Neutrophil (primary cell): Measurements from ENCODE around the gene PDE4D.

ENCODE experiments used
- H3K27ac ChIP-seq: fragments of 200-600 bp; sonication (generic); 2 replicates; pipeline ENCODE4 v1.5.1; 2016; ENCODE audit warnings: mild to moderate bottlenecking, moderate library complexity
- H3K27me3 ChIP-seq: fragments of 200-600 bp; sonication (generic); 2 replicates; pipeline ENCODE4 v1.6.0; 2016; ENCODE audit warnings: mild to moderate bottlenecking
- H3K36me3 ChIP-seq: fragments of 200-600 bp; sonication (generic); 2 replicates; pipeline ENCODE4 v1.5.1; 2017
- H3K4me1 ChIP-seq, 2 experiments: fragments of 200-600 bp in 1 of 2; sonication (generic) in 1 of 2; 1 replicate in 1 of 2; 2 replicates in 1 of 2; pipeline versions ENCODE4 v1.5.1 to v1.6.1; 2013 to 2016; ENCODE audit warnings: low read depth in 1 of 2, low read length in 1 of 2, mild to moderate bottlenecking in 1 of 2, moderate library complexity in 1 of 2; ENCODE audit not compliant: control insufficient read depth in 1 of 2, insufficient read depth in 1 of 2
- H3K4me3 ChIP-seq, 2 experiments: fragments of 200-600 bp in 1 of 2; sonication (generic) in 1 of 2; 1 replicate in 1 of 2; 2 replicates in 1 of 2; pipeline ENCODE4 v1.5.1; 2013 to 2016; ENCODE audit warnings: low read depth in 1 of 2, low read length in 1 of 2, mild to moderate bottlenecking in 1 of 2, moderate library complexity in 1 of 2
- H3K9me3 ChIP-seq: fragments of 200-600 bp; sonication (generic); 2 replicates; pipeline ENCODE4 v1.5.1; 2016
- CTCF ChIP-seq: fragments of 200-600 bp; sonication (generic); IDR thresholded peaks from 2 replicates; pipeline ENCODE4 v1.5.1; 2016; ENCODE audit warnings: antibody characterized with exemption

Gene PDE4D

DNA sequence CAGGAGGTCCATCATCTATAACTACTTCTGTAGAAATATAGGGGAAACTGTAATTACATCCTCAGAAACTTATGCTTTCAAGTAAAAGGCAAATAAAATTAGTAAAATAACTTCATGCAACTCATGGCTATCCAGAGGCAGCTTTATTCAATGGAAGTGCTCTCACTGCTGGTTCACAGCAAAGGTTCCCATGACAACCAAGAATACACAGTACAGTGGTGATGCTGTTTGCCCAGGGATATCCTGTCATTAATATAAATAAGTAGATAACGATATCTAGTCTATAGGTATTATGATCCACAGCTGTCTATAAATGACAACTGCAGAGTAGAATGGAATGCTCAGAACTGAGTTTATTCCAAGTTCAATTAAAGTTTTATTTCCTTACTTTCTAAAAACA lies 390.3 kb downstream of the PDE4D start:
- Histone ChIP-seq H3K27me3 (no peaks in the 10 kb centered on the region), H3K36me3 (no peaks in the 10 kb centered on the region), H3K4me1 (no peaks in the 10 kb centered on the region), H3K4me3 (no peak overlapping the region), H3K9me3 (no peaks in the 10 kb centered on the region), H3K27ac (no peak overlapping the region)
- no peak for TF ChIP-seq CTCF

GRCh38 chr5:59501316-59501715 lies 392.2 kb downstream of the PDE4D start:
- TF ChIP-seq CTCF: no peak
- Histone ChIP-seq H3K36me3 (peaks cover under 1% of the 10 kb centered on the region), H3K4me1 (no peaks in the 10 kb centered on the region), H3K27me3 (no peaks in the 10 kb centered on the region), H3K4me3 (no peak overlapping the region), H3K9me3 (no peaks in the 10 kb centered on the region), H3K27ac (no peak overlapping the region)

DNA sequence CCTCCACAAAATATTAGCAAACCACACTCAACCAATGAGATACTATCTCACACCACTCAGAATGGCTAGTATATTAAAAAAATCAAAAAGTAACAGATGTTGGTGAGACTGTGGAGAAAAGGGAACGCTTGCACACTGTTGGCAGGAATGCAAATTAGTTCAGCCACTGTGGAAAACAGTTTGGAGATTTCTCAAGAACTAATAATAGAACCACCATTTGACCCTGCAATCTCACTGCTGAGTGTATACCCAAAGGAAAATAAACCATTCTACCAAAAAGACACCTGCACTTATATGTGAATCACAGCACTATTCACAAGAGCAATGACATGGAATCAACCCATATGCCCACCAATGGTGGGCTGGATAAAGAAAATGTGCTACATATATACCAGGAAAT lies 393.5 kb downstream of the PDE4D start:
- Histone ChIP-seq H3K36me3 (peaks cover 7% of the 10 kb centered on the region), H3K4me1 (no peaks in the 10 kb centered on the region), H3K9me3 (no peaks in the 10 kb centered on the region), H3K4me3 (no peak overlapping the region), H3K27ac (no peak overlapping the region), H3K27me3 (no peaks in the 10 kb centered on the region)
- no peak for TF ChIP-seq CTCF

GRCh38 chr5:59497207-59497606 lies 396.3 kb downstream of the PDE4D start:
- H3K27me3 ChIP-seq: no peaks in the 10 kb centered on the region
- peaks cover 7% of the 10 kb centered on the region for H3K36me3 ChIP-seq
- no peak overlapping the region for H3K27ac ChIP-seq
- no peaks in the 10 kb centered on the region for H3K4me1 ChIP-seq
- H3K9me3 ChIP-seq: no peaks in the 10 kb centered on the region
- no peak for TF ChIP-seq CTCF
- no peak overlapping the region for H3K4me3 ChIP-seq

GRCh38 chr5:59496524-59497134 lies 396.9 kb downstream of the PDE4D start:
- Histone ChIP-seq H3K9me3 (no peaks in the 10 kb centered on the region), H3K4me3 (no peak overlapping the region), H3K4me1 (no peaks in the 10 kb centered on the region), H3K27me3 (no peaks in the 10 kb centered on the region), H3K27ac (no peak overlapping the region), H3K36me3 (peaks cover 7% of the 10 kb centered on the region)
- no peak for TF ChIP-seq CTCF

GRCh38 chr5:59491945-59492344 lies 401.6 kb downstream of the PDE4D start:
- no peaks in the 10 kb centered on the region for H3K4me1 ChIP-seq
- H3K4me3 ChIP-seq: no peak overlapping the region
- no peak for TF ChIP-seq CTCF
- H3K27me3 ChIP-seq: no peaks in the 10 kb centered on the region
- peaks cover 7% of the 10 kb centered on the region for H3K36me3 ChIP-seq
- no peak overlapping the region for H3K27ac ChIP-seq
- H3K9me3 ChIP-seq: no peaks in the 10 kb centered on the region
